Neural progenitor cell (in vitro differentiated cells): Measurements from ENCODE around the gene RTL10.

Experiments
- CTCF ChIP-seq: fragments of 200-600 bp; sonication (generic); IDR thresholded peaks from 2 replicates; pipeline ENCODE4 v1.5.1; 2017; ENCODE audit warnings: antibody characterized with exemption, mild to moderate bottlenecking
- EZH2 ChIP-seq: fragments of 200-600 bp; sonication (generic); IDR thresholded peaks from 2 replicates; pipeline ENCODE4 v1.6.1; 2017; ENCODE audit warnings: antibody characterized with exemption, mild to moderate bottlenecking, moderate library complexity

DNA sequence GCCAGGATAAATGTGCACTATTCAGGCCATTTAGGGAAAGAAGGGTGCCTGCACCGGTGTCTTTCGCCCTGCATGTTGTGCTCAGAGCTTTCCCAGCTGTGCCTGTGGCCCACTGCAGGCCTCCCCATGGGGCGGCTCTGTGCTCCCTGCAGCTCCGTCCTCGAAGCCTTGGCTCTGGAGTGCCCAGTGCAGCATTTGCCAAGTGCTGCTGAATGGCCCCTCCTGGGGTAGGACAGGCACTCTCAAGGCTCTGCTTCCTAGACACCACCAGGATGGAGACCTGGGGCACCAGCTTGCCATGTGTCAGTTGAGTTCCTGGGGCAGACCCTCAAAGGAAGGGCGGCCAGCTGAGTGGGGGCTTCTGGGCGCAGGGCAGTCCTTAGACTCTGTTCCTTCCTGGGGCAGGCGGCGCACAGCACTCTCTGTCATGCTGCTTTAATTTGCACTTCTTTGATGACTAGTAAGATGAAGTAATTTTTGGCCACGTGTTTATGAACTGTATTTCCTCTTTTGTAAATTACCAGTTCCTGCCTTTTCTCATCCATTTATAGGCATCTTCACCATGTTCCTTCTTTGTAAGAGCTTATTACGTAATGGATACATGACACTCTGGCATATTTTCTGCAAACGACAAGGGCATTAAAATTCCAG lies 32.1 kb upstream of the RTL10 start:
- no peak for TF ChIP-seq CTCF
- TF ChIP-seq EZH2, result no peak
